Spleen (tissue), 11 donors: ENCODE measurements around the gene ISOC2. TPM values are rescaled to one million over a fixed set of nuclear protein-coding genes. Genes with fewer than 3 reads are reported as not detected.

Experiments used
- DNase-seq: peaks from one replicate; pipeline ENCODE4 v3.0.0-alpha.2; 2020
- H3K27ac ChIP-seq, 8 donors: fragments of 200-600 bp; sonication (generic) in 7 of 8; 1 replicate in 4 of 8; 2 replicates in 4 of 8; pipeline versions ENCODE4 v1.5.0 to v1.8.0; 2016 to 2021; ENCODE audit warnings: inconsistent platforms in 4 of 8, mild to moderate bottlenecking in 4 of 8, moderate library complexity in 1 of 8
- H3K27me3 ChIP-seq, 7 donors: fragments of 200-600 bp; sonication (generic) in 6 of 7; replicated peaks in 1 of 7; 1 replicate in 4 of 7; 2 replicates in 3 of 7; pipeline versions ENCODE4 v1.5.0 to v1.8.0; 2016 to 2021; ENCODE audit warnings: inconsistent platforms in 3 of 7, mild to moderate bottlenecking in 1 of 7
- H3K36me3 ChIP-seq, 6 donors: fragments of 200-600 bp; sonication (generic) in 5 of 6; 1 replicate in 4 of 6; 2 replicates in 2 of 6; pipeline versions ENCODE4 v1.5.0 to v1.8.0; 2016 to 2021; ENCODE audit warnings: inconsistent platforms in 2 of 6
- H3K4me1 ChIP-seq, 6 donors: fragments of 200-600 bp; sonication (generic) in 5 of 6; 1 replicate in 3 of 6; 2 replicates in 3 of 6; pipeline versions ENCODE4 v1.5.0 to v1.8.0; 2016 to 2021; ENCODE audit warnings: inconsistent platforms in 3 of 6
- H3K4me3 ChIP-seq, 8 donors: fragments of 200-600 bp; sonication (generic) in 7 of 8; 1 replicate in 4 of 8; 2 replicates in 4 of 8; pipeline versions ENCODE4 v1.5.0 to v1.8.0; 2016 to 2021; ENCODE audit warnings: inconsistent platforms in 4 of 8, mild to moderate bottlenecking in 4 of 8, moderate library complexity in 2 of 8
- H3K9me3 ChIP-seq, 8 donors: fragments of 200-600 bp; sonication (generic) in 7 of 8; 1 replicate in 4 of 8; 2 replicates in 4 of 8; pipeline versions ENCODE4 v1.5.0 to v1.8.0; 2016 to 2021; ENCODE audit warnings: inconsistent platforms in 4 of 8
- POLR2A ChIP-seq, 3 donors: fragments of 450-650 bp; IDR thresholded peaks; one replicate each; pipeline ENCODE4 v1.5.1; 2017; ENCODE audit warnings: antibody characterized with exemption in 3 of 3, mild to moderate bottlenecking in 1 of 3
- POLR2AphosphoS5 ChIP-seq, 3 donors: sonication (generic); formaldehyde crosslinking; IDR thresholded peaks; one replicate each; pipeline ENCODE4 v1.5.1; 2017; ENCODE audit warnings: antibody characterized with exemption in 3 of 3
- WGBS, 5 donors: extraction: QIAGEN DNeasy Blood & Tissue Kit in 3 of 5; methylation state at CpG; one replicate each; pipeline versions ENCODE4 v1.1.5 to v1.1.7; 2013 to 2018; 5-methylcytosine and 5-hydroxymethylcytosine counted together
- intact Hi-C: fragments of 100-400 bp; cut with DNase I; formaldehyde crosslinking; loops from one replicate; pipeline ENCODE4 v1.15.0; 2023; ENCODE audit warnings: low total_unique reads
- polyA plus RNA-seq, 3 donors: library from polyadenylated mRNA; stranded (reverse); fragments of 200-250 nt; gene quantifications; one replicate each; pipeline ENCODE4 v1.2.1, GENCODE V29; 2013
- total RNA-seq, 7 donors: library from RNA; depleted of rRNA in 3 of 7; stranded (reverse); fragments of >200 nt in 3 of 7; fragmentation: NEBNext Ultra II Directional in 4 of 7; extraction: Animal tissue kit (Norgen Biotek cat#: 25700) in 4 of 7; gene quantifications; one replicate each; pipeline versions ENCODE4 v1.1.0 to v1.2.1, GENCODE V29; 2016 to 2021
- TF ChIP-seq, protein P1 (sequence below), 11 experiments: fragments of 200-600 bp in 7 of 11; fragments of 450-650 bp in 4 of 11; sonication (generic) in 4 of 11; IDR thresholded peaks in 8 of 11; conservative IDR thresholded peaks in 3 of 11; 1 replicate in 7 of 11; 2 replicates in 4 of 11; pipeline versions ENCODE4 v1.4.0 to v1.8.0; 2016 to 2021; ENCODE audit warnings: antibody characterized with exemption in 11 of 11, inconsistent platforms in 4 of 11, mild to moderate bottlenecking in 1 of 11
- donor health status: healthy with polysubstance abuse.
- donor health status: DM: no; HTN: no; CAD: no; lungs with moderate emphysema.
- donor health status: DM: no; HTN: no; CAD: no.
- donor health status: Bipolar disorder and iron deficiency.
- donor health status: healthy.
- donor health status: DM: no; HTN: no; CAD: no.
- donor health status: DM: yes; HTN: yes; CAD: no.

Gene ISOC2
- total and polyA plus RNA-seq, 10 donors, result 38.6 to 98.7 (median 55.3) TPM

DNA sequence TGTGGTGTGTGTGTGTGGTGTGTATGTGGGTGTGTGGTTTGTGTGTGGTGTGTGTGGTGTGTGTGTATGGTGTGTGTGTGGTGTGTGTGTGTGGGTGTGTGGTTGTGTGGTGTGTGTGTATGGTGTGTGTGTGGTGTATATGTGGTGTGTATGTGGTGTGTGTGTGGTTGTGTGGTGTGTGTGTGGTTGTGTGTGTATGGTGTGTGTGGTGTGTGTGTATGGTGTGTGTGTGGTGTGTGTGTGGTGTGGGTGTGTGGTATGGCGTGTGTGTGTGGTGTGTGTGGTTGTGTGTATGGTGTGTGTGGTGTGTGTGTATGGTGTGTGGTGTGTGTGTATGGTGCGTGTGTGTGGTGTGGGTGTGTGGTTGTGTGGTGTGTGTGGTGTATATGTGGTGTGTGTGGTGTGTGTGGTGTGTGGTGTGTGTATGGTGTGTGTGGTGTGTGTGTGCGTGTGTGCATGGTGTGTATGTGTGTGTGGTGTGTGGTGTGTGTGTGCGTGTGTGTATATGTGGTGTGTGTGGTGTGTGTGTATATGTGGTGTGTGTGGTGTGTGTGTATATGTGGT lies 27.0 kb downstream of the ISOC2 start:
- WGBS, 5 donors, result 68 to 94% (median 76%) methylated on average over 4 of the region's 4 CpGs
- H3K4me3 ChIP-seq, result no peak overlapping the region
- no peak for DNase-seq
- H3K9me3 ChIP-seq, result no peaks in the 10 kb centered on the region
- no peak overlapping the region for H3K27ac ChIP-seq
- intact Hi-C loops, result no loop called here
- no peak for TF ChIP-seq POLR2AphosphoS5 (IDR thresholded peaks at IDR 0.05)
- TF ChIP-seq POLR2A (IDR thresholded peaks at IDR 0.05), result no peak
- TF ChIP-seq, protein P1, sequence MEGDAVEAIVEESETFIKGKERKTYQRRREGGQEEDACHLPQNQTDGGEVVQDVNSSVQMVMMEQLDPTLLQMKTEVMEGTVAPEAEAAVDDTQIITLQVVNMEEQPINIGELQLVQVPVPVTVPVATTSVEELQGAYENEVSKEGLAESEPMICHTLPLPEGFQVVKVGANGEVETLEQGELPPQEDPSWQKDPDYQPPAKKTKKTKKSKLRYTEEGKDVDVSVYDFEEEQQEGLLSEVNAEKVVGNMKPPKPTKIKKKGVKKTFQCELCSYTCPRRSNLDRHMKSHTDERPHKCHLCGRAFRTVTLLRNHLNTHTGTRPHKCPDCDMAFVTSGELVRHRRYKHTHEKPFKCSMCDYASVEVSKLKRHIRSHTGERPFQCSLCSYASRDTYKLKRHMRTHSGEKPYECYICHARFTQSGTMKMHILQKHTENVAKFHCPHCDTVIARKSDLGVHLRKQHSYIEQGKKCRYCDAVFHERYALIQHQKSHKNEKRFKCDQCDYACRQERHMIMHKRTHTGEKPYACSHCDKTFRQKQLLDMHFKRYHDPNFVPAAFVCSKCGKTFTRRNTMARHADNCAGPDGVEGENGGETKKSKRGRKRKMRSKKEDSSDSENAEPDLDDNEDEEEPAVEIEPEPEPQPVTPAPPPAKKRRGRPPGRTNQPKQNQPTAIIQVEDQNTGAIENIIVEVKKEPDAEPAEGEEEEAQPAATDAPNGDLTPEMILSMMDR (IDR thresholded peaks at IDR 0.05 in 8 of 11, conservative IDR thresholded peaks at IDR 0.05 in 3 of 11), result no peak
- peaks cover 3 to 90% (median 60%) of the 10 kb centered on the region in 7 donors for H3K27me3 ChIP-seq
- no peaks in the 10 kb centered on the region for H3K4me1 ChIP-seq
- no peaks in the 10 kb centered on the region for H3K36me3 ChIP-seq

DNA sequence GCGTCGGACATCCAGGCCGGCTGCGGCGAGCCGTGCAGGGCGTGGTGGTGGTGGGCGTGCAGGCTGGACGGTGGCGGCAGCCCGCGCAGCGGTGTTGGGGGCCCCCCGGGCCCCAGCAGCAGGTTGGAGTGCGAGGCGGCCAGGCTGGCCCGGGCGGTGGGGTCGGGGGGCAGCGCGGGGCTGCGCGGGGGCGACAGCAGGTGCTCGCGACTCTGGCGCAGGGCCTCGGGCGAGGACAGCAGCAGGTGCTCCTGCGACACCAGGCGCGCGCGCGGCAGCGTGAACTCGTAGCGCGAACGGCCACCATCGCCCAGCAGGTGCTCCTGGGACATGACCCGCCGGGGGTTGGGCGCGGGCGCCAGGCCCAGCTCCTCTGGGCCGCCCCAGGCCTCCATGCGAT lies 28.1 kb downstream of the ISOC2 start:
- no peaks in the 10 kb centered on the region for H3K4me1 ChIP-seq
- H3K9me3 ChIP-seq, result no peaks in the 10 kb centered on the region
- no peak overlapping the region for H3K27ac ChIP-seq
- intact Hi-C loops, result no loop called here
- no peak for TF ChIP-seq POLR2AphosphoS5 (IDR thresholded peaks at IDR 0.05)
- TF ChIP-seq, protein P1 (IDR thresholded peaks at IDR 0.05 in 8 of 11, conservative IDR thresholded peaks at IDR 0.05 in 3 of 11), result no peak
- TF ChIP-seq POLR2A (IDR thresholded peaks at IDR 0.05), result no peak
- peaks cover 3 to 90% (median 52%) of the 10 kb centered on the region in 7 donors for H3K27me3 ChIP-seq
- H3K4me3 ChIP-seq, result no peak overlapping the region
- no peaks in the 10 kb centered on the region for H3K36me3 ChIP-seq
- 13 to 22% (median 17%) methylated on average over 18 to 48 of the region's 48 CpGs for WGBS, 5 donors
- no peak for DNase-seq

DNA sequence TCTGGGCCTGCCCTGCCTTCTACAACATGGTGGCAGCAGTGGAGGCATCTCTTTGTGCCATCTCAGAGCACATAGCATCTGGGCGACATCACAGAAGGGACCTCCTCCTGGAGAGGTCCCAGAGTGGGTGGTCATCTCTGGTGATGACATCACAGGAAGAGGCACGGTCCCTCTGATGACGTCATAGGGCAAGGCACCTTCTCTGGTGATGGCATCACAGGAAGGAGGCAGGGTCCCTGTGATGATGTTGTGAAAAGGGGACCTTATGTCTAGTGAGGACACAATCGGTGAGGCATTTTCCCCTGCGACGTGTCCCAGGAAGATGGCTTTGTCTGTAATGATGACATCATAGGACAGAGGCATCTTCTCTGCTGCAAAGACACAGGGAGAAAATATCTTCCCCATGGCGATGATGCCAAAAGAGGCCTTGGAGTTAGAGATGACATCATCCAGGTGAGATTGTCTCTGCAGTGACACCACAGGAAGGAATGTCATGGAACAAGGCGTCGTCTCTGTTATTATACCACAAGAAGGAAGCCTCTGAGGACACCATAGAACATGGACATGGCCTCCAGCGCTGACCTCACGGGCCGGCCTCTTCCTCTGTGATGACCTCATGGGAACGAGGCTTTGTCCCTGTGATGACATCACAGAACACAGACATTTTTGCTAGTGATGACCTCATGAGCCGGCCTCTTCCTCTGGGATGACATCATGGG lies 29.0 kb downstream of the ISOC2 start:
- no peaks in the 10 kb centered on the region for H3K4me1 ChIP-seq
- intact Hi-C loops, result no loop called here
- no peaks in the 10 kb centered on the region for H3K36me3 ChIP-seq
- DNase-seq, result no peak
- H3K27me3 ChIP-seq, result peaks cover 3 to 89% (median 46%) of the 10 kb centered on the region in 7 donors
- H3K27ac ChIP-seq, result no peak overlapping the region
- TF ChIP-seq, protein P1 (IDR thresholded peaks at IDR 0.05 in 8 of 11, conservative IDR thresholded peaks at IDR 0.05 in 3 of 11), result no peak
- no peak for TF ChIP-seq POLR2A (IDR thresholded peaks at IDR 0.05)
- TF ChIP-seq POLR2AphosphoS5 (IDR thresholded peaks at IDR 0.05), result no peak
- no peak overlapping the region for H3K4me3 ChIP-seq
- 83 to 91% (median 86%) methylated on average over 14 of the region's 14 CpGs for WGBS, 5 donors
- no peaks in the 10 kb centered on the region for H3K9me3 ChIP-seq

DNA sequence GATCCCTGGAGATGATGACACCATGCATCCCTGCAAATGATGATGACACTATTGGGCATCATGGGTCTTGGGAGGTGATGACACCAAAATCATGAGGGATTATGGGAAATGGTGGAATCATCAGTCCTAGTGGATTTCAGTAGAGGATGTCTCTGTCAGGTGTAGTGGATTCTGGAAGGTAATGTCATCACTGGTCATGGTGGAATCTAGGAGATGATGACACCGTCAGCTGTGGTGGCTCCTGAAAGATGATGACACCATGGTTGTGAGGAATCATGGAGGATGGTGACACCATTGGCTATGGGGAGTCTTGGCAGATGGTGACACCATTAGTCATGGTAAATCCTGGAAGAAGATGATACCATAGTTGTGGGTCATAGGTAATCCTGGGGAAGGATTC lies 30.3 kb downstream of the ISOC2 start:
- no peak overlapping the region for H3K27ac ChIP-seq

More for the DNA sequence above, 30.3 kb downstream of the ISOC2 start:
- intact Hi-C loops, result no loop called here
- H3K9me3 ChIP-seq, result no peaks in the 10 kb centered on the region
- H3K27me3 ChIP-seq, result peaks cover 5 to 88% (median 39%) of the 10 kb centered on the region in 7 donors
- H3K36me3 ChIP-seq, result no peaks in the 10 kb centered on the region
- no peak overlapping the region for H3K4me3 ChIP-seq
- no peak for TF ChIP-seq POLR2A (IDR thresholded peaks at IDR 0.05)
- no peaks in the 10 kb centered on the region for H3K4me1 ChIP-seq
- 86 to 100% (median 92%) methylated on average over 1 of the region's 1 CpG for WGBS, 5 donors
- no peak for DNase-seq
